Tibial nerve (tissue), 4 donors: ENCODE results near the gene ENTPD1.

Source experiments
- CTCF ChIP-seq, 5 experiments: fragments of 200-600 bp in 3 of 5; fragments of 450-650 bp in 2 of 5; sonication (generic) in 3 of 5; IDR thresholded peaks; one replicate each; pipeline ENCODE4 v1.5.1; 2016 to 2019; ENCODE audit warnings: antibody characterized with exemption in 5 of 5, mild to moderate bottlenecking in 3 of 5, moderate library complexity in 2 of 5
- EP300 ChIP-seq, 2 donors: sonication (generic); formaldehyde crosslinking; IDR thresholded peaks; one replicate each; pipeline ENCODE4 v1.6.1; 2017; ENCODE audit warnings: antibody characterized with exemption in 2 of 2, mild to moderate bottlenecking in 1 of 2
- POLR2A ChIP-seq, 2 donors: fragments of 450-650 bp; IDR thresholded peaks; one replicate each; pipeline ENCODE4 v1.6.1; 2017; ENCODE audit warnings: antibody characterized with exemption in 2 of 2, mild to moderate bottlenecking in 2 of 2, moderate library complexity in 2 of 2

GRCh38 chr10:95872158-95872711, 116.3 kb downstream of the ENTPD1 start:
- TF ChIP-seq CTCF (IDR thresholded peaks at IDR 0.05) (no peak), POLR2A (IDR thresholded peaks at IDR 0.05) (no peak), EP300 (IDR thresholded peaks at IDR 0.05) (no peak)
